ENCODE results near the gene ARL17A.
"Not testable (repeated sequence)": the region's sequence is repeated elsewhere in the genome, so short reads cannot be mapped to it uniquely, and the experiment has no call there.

ARL17A gene

DNA sequence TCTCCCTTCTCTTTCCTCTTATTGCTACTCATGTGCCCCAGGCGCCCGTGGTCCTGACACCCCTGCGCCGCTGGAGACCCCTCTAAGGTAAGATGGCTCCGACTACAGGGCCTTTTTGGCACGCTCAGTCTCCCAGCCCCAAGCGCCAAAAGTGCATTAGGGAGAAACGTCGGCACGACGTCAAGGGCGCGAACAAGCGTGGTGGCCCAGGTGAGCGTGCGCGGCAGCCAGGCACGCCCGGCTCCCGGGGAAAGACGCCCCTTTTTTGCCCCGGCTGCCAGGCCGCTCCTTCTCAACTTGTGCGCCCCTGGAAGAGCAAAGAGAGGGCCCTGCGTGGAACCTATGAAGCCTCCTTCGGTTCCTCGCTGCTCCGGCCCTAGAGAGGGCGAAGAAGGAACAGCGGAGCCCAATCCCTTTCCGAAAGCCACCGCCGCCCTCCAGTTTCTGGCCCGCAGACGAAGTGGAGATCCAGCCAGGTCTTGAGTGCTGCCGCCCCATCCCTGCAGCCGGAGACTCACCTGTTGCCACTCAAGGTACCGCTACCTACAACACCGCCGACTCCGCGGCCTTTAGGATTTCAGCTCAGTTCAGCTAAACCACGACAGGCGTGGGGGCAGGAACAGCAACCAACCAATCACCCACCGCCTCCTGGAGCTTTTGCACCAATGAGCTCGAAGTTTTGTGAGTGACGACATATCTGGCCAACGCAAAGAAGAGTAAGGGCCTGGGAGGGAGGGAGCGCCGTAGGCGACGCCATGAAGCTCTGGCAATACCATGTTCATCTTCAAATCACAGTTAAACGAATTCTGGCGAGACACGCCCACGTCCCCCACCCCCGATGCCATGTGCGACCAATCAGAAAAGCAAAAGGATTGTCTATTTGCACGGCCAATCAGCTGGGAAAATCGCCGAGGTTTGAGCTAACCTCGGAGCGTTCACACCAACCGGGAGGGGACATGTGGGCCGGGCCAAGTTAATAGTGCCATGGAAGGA is at the start of gene ARL17A:
ARL17A (minus strand) TSS at position 609 of the 993 bp plus-strand sequence. CDS start 3,369 bp downstream, outside the sequence.
- DNase-seq (ENCODE audit: low read depth in 1 of 2, low spot score in 1 of 2), result peak; percentile 40 to 62

DNA sequence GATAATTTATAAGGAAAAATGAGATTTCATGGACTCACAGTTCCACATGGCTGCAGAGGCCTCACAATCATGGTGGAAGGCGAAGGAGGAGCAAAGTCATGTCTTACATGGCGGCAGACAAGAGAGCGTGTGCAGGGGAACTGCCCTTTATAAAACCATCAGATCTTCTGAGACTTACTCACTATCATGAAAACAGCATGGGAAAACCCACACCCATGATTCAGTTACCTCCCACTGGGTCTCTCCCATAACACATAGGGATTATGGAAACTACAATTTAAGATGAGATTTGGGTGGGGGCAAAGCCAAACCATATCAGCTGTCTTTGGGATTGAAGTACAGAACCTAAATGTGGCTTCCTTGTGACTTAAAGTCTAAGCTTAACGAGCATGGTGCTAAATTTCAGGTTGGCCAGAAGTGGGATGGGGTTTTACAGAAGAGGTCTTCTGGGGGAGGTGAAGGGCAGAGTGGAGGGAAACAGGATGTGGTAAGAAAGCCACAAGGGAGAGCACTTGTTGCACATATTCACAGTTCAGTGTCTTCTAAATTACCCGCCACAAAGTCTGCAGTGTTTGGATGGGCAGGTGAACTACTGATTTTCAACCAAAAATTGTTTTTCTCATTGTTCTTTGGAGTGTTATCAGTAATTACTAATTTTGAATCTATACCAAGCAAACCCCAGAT is 49.4 kb upstream of the ARL17A start:
- not testable (repeated sequence) for DNase-seq (ENCODE audit: low read depth in 1 of 2, low spot score in 1 of 2)

DNA sequence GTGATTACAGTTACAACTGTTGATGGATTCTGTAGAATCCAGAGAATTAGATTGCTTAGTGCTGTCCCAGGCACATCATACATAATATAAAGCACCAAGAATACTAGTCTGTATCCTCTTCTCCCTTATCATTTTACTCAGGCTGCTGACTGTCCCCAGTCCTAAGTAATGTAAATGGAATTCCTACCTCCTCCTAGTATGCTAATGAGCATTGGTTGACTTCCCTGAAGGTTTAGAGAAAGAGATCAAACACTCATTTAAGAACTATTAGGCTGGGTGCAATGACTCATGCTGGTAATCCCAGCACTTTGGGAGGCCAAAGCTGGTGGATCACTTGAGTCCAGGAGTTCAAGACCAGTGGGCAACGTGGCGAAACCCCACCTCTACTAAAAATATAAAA is 48.0 kb upstream of the ARL17A start:
- not testable (repeated sequence) for DNase-seq (ENCODE audit: low read depth in 1 of 2, low spot score in 1 of 2)

DNA sequence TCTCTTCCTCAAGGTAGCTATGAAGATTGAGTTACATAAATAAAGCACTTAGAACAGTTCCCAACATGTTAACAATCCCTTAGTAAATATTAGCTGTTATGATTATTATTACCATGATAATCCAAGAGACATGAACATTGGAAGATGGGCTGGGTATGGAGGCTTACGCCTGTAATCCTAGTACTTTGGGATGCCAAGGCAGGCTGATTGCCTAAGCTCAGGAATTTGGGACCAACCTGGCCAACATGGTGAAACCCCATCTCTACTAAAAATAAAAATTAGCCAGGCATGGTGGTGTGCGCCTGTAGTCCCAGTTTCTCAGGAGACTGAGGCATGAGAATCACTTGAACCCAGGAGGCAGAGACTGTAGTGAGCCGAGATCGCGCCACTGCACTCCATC is 45.2 kb upstream of the ARL17A start:
- DNase-seq (ENCODE audit: low read depth in 1 of 2, low spot score in 1 of 2), result not testable (repeated sequence)

DNA sequence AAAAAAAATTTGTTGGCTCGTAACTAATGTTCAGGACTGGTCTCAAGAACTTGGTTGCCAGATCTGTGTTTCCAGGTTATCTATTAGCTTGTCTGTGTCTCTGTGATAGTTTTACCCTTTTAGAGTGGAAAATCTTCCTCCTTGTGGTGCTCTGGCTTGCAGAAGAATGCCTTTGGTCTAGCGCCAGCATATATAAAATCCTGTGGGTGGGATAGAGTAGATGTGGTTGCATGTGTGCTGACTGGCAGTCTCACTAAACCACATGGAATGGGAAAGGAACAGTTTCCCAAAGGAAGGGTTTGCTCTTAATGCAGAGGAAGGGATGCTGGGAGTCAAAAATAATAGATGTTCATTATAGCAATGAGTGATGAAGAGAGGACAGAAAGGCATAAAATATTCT is 44.3 kb upstream of the ARL17A start:
- not testable (repeated sequence) for DNase-seq (ENCODE audit: low read depth in 1 of 2, low spot score in 1 of 2)

DNA sequence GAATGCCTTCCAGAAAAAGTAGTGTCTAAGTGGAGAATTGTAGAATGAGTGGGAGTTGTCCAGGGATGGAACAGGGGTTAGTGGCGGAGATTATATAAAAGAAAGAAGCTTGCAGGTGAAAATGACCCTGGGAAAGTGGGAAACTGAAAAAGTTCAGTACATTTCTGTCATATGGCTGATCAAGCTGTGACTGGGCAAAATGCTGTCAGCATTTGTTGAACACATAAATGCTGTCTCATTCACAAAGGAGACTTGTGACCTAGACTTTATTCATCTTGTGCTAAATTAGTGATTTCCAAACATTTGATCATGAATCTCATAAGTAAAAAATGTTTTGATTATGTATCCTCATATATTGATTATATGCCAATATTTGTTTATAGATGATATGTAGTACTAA is 39.5 kb upstream of the ARL17A start:
- not testable (repeated sequence) for DNase-seq (ENCODE audit: low read depth in 1 of 2, low spot score in 1 of 2)

DNA sequence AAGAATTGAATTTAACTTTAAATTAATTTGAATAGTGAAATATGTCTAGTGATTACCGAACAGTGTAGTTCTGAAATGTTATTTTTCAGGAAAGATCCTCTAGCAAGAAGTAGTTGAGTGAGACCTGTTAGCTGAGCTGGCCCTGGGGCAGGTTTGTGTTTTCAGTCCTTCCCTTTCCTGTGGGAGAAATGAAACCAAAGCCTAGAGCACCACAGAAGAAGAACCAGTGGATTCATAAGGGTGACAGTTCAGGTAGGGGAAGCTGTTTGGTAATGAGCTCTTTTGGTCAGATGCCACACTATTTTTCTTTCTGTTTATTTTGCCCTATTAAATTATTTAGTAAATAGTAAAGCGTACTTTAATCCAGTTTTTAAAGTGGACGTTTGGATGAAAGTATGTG is 37.6 kb upstream of the ARL17A start:
- DNase-seq (ENCODE audit: low read depth in 1 of 2, low spot score in 1 of 2), result not testable (repeated sequence)

DNA sequence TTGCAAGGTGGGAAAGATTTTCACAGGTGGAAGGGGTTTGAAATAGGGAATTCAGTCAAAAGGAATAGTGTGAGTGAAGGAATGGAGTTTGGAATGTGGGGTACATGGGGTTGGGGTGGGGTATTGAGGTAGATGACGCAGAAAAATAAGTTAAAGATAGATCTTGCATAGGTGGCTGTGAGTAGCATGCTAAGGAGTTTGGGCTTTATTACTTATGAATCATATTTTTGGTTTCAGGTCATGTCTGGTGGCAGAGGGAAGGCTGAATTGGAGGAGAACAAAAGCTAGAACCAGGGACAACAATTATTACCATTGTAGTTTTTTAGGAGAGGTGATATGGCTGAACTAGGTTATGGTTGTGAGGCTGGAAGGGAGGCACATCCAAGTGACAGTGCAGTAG is 34.4 kb upstream of the ARL17A start:
- DNase-seq (ENCODE audit: low read depth in 1 of 2, low spot score in 1 of 2), result not testable (repeated sequence)

DNA sequence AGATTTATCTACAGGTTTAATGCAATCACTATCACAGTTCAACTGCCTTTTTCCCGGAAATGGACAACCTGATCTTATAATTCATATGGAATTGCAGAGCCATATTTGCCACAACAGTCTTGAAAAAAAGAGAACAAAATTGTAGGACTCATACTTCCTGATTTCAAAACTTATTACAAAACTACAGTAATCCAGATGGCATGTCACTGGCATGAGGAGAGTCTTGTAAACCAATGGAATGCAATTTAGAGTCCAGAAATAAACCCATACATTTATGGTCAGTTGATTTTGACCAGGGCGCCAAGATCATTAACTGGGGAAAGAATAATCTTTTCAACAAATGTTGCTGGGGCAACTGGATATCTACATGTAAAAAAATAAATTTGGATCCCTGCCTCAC is 31.8 kb upstream of the ARL17A start:
- DNase-seq (ENCODE audit: low read depth in 1 of 2, low spot score in 1 of 2), result not testable (repeated sequence)

DNA sequence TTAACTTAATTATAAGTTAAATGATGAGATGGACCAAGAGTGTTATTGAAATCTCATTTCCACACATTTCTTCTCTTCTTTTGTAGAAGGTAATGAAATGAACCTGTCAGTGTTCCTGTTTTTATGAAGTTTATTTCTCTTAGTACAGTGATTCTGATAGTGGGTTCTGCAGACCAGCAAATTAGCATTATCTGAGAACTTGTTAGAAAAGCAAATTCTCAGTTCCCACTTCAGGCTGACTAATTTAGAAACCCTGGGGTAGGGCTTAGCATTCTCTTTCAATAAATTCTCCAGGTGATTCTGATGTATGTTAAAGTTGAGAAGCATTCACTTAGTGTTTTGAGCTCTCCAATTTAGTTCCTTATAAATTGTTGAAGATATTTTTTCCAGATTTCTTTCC is 23.6 kb upstream of the ARL17A start:
- not testable (repeated sequence) for DNase-seq (ENCODE audit: low read depth in 1 of 2, low spot score in 1 of 2)

DNA sequence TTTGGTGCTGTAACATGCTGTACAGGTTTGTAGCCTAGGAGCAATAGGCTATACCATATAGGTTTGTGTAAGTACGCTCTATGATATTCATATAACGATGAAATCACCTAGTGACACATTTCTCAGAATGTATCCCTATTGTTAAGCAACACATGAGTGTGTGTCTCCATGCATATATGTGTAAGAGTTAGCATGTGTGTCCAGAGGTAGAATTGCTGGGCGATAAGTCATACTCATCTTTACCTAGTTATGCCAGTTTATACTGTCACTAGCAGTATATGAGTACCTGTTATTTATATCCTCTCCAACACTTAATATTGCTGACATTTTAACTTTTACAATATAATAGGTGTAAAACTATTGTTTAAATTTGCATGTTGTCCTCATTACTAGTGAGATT is 21.3 kb upstream of the ARL17A start:
- DNase-seq (ENCODE audit: low read depth in 1 of 2, low spot score in 1 of 2), result not testable (repeated sequence)

DNA sequence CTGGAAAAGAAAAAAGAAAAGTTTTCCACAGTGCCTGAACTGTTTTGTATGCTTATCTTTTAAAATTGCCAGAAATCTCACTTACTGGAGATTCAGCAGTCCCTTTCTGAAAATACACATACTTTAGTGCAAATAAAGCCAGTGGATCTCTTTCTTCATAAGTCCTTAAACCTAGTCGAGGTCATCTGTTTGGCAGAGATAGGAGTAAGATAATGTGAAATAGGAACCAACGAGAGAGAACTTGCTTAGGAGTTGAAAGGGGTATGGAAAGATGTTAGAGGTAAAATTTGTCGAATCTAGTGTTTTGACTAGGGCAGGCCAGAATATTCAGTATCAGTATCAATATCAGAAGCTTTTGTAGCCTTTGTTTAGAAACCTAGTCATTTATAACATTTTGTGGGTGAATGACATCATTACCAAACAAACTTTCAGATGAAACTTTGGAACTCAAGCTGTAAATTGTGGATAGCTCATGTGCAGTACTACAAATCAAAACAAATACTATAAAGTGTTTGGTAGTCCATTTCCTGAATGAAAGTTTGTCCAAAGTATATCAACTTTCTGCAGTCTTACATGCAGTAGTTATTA is 18.9 kb upstream of the ARL17A start:
- DNase-seq (ENCODE audit: low read depth in 1 of 2, low spot score in 1 of 2), result not testable (repeated sequence)

DNA sequence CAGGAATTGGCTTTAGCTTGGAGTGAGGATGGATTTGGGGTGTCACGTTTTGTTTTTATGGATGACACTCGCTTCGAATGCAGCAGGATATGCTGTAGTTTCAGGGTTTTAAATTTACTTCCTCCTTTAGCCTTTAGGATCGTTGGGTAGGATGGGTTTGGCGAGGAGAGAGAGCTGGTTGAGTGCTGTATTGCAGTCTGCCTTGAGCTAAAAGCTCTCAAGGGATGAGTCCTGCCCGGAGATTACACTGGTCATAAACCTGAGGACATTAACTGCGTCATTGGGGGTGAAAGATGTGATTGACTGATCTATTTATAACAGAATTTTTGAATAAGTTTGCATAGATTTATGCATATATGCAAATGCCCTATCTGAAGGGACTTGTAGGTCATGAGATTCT is 11.8 kb upstream of the ARL17A start:
- not testable (repeated sequence) for DNase-seq (ENCODE audit: low read depth in 1 of 2, low spot score in 1 of 2)

DNA sequence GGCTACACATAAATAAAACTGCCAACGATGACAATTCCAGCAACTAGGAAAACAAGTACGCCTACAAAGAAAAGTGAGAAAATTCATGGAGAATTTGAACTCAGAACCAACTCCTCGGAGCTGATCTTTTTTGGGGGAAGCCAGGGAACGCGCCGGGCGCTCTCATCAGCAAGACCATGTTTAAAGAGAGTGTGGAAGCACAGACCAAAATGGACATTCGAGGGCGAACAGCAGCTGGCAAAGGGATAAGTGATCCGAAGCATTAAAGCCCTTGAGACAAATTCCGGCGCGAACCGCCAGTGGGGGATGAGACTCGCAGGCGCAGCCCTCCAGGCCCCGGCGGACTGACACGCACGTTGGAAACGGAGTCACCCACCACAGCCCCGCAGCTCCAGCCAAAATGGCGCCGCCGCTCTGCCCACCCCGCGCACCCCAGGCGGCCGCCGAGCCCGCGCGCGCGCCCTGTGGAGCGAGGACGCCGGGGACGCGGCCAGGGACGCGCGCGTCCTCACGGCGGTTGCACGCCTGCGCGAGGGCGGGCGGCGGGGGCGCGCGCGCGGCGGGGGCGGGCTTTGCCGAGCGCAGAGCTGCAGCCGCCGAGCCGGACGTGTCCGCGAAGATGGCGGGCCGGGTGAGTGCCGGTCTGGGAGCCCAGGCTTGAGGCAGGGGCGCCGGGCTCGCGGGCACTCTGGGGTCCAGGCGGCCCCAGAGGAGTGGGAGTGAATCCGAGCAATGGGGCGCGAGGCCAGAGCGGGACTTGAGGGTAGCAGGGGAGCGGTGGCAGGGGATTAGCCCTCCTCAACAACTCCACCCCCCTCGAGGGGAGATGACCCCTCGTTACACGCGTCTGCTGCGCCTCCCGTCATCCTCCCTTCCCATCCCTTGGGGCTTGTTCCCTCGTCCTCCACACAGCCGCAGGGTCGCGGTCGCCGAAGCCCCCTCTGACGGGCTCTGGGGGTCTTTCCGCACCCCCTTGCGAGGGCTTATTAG is 11.0 kb upstream of the ARL17A start, which contains the start of gene NSF:
NSF (plus strand) TSS at position 513 of the 990 bp plus-strand sequence; CDS start at position 620, 107 bp downstream.
- DNase-seq (ENCODE audit: low read depth in 1 of 2, low spot score in 1 of 2), result not testable (repeated sequence)

DNA sequence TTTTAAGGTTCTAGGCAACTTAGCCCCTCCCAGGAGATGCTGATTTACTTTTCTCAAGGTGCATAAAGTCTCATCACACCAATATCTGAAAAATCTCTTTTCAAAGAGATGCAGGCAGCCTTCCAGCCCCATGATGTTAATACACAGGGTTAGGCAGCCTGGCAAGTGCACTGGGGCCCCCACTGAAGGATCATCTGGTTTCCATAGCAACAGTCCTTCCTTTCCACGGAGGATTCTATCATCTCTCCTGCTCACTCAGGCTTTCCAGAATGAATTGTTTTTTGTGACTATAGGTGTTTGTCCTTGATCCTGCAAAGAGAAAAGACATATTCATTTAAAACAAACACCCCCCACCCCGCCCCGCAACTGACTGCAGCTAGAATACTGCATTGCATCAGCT is 6.0 kb upstream of the ARL17A start:
- not testable (repeated sequence) for DNase-seq (ENCODE audit: low read depth in 1 of 2, low spot score in 1 of 2)

DNA sequence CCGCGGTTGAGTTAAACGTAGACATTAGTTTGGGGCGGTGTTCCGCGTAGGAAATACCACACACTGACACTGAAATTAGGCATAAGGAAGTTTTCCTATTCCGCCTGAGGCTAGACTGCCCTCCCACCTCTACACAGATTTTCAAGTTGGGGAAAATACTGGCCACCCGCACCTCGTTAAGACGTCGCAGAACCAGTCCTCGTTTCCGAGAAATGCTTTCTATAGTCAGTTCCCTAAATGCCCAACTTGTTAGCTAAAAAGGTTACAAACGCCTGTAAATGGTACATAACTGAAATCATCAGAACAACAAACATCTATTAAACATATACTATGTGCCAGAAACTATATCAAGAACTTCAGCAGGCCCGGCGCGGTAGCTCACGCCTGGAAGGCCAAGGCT is 591 bp upstream of the ARL17A start:
- not testable (repeated sequence) for DNase-seq (ENCODE audit: low read depth in 1 of 2, low spot score in 1 of 2)

DNA sequence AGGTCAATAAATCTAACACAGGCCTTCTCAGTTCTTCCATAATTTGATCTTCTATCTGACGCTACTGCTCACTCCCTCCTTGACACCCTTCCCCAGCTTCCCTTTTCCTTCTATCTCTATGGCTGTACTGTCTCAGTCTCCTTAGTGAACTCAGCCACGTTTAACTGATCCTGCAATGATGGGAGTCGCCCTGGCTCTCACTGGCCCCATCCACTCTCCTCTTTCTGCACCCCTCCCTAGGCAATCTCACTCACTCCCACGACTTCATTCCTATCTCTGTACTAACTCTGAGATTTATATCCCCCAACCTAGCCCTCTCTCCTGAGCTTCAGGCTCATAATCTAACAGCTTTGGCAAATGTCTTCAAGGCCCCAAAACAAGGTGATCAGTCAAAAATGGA is 7.7 kb downstream of the ARL17A start:
- DNase-seq (ENCODE audit: low read depth in 1 of 2, low spot score in 1 of 2), result not testable (repeated sequence)

DNA sequence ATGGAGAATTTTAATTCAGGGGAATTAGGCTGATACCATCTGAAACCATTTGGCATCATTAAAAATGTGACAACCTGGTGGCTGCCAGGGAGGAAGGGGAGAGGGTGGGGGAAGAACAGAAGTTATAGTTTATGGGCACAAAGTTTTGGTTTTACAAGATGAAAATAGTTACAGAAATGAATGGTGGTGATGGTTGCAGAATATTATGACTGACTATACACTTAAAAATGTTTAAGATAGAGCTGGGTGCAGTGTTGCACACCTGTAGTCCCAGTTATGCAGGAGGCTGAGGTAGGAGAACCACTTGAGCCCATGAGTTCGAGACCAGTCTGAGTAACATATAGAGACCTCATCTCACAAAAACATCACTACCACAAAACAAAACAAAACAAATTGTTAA is 12.5 kb downstream of the ARL17A start:
- not testable (repeated sequence) for DNase-seq (ENCODE audit: low read depth in 1 of 2, low spot score in 1 of 2)

DNA sequence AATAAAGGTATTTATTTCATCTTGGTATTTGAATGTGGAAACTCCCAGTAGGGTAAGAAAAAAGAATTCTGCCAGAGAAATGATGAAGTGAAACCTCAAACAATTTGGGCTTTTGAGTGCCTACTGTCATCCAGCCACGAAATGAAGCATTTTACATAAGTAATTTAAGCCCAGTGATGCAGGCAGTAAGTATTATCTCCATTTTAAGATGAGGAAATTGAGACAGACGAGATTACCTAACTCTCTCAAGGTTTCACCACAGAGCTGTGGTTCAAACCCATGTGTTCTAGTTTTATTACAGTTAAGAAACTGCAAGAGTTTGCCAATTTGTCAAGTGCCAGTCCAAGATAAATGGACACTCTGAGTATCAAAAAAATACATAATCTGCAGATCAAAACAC is 13.2 kb downstream of the ARL17A start:
- not testable (repeated sequence) for DNase-seq (ENCODE audit: low read depth in 1 of 2, low spot score in 1 of 2)

DNA sequence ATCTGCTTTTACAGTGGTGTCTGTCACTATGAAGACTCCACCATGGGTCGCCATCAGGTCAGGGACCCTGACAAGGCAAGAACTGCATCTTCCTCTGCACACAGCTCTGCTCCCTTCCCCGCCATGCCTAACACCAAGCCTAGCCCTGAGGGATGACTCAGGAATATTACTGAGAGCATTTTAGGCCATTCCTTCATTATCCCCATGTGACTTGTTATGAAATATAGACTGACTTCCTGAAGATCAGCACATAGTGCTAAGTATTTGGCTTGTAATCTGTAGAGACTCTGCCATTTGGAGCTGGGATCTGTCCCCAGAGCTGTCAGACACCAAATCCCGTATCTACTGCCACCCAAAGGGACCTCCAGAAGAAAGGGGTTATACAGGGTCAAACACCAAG is 19.4 kb downstream of the ARL17A start:
- DNase-seq (ENCODE audit: low read depth in 1 of 2, low spot score in 1 of 2), result not testable (repeated sequence)
